GM18861 (cell line): ENCODE data around the gene SDS.
"Not testable (repeated sequence)": the region's sequence is repeated elsewhere in the genome, so short reads cannot be mapped to it uniquely, and the experiment has no call there.

Experiments used
- ATAC-seq: cut with Tn5 transposase; IDR thresholded peaks from one replicate; pipeline ENCODE4 v1.9.1; 2021; ENCODE audit not compliant: unreplicated experiment

Gene SDS

DNA sequence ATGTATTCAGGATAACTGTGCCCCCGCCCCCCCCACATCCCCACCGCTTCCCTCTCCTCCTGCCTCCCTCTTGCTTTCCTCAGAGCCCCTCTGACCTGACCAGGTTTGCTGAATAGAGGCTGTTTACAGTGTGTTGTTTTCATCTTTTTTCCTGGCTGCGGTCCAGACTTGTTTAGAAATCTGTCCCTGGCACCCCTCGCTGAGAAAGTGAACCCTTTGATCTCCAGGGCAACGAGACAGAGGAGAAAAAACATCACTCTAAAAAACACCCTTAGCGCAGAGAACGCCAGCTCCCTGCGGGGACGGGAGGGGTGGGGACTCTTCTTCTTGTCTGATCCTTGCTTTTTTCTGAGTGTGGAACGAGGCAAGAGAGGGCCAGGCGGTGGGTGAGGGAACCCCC is 22.5 kb downstream of the SDS start:
- ATAC-seq, result no peak

DNA sequence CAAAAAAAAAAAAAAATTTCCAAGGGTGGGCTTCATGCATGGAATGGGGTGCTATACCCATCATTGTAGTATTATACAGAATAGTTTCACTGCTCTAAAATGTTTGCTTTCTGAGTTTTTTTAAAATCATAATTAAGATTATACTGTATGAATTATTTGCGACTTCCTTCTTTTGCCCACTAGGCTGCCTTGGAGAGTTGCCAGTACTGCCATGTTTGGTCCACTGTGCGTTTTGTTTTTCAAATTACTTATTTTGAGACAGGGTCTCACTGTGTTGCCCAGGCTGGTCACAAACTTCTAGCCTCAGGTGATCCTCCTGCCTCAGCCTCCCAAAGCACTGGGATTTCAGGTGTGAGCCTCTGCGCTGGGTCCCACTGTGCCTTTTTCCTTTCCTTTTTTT is 25.4 kb downstream of the SDS start:
- no peak for ATAC-seq

DNA sequence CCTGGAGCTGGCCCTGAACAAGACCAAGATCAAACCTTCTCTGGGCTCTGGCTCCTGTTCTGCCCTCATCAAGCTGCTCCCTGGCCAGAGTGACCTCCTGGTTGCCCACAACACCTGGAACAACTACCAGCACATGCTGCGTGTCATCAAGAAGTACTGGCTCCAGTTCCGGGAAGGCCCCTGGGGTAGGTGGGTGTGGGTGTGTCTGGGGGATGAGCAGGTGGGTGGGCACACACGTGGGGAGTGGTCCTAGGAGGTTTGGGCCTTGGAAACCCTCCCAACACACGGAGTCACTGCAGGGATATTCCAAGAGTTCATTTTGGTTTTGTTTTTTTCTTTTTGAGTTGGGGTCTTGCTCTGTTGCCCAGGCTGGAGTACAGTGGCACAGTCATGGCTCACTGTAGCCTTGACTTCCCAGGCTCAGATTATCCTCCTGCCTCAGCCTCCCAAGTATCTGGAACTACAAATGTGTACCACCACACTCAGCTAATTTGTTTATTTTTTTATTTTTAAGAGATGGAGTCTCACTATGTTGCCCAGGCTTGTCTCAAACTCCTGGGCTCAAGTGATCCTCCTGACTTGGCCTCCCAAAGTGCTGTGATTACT is 28.8 kb downstream of the SDS start:
- ATAC-seq, result no peak

GRCh38 chr12:113373969-113374368 is 29.7 kb downstream of the SDS start:
- no peak for ATAC-seq

- ATAC-seq, result no peak
Observed at GRCh38 chr12:113373440-113373839, 30.2 kb downstream of the SDS start.

DNA sequence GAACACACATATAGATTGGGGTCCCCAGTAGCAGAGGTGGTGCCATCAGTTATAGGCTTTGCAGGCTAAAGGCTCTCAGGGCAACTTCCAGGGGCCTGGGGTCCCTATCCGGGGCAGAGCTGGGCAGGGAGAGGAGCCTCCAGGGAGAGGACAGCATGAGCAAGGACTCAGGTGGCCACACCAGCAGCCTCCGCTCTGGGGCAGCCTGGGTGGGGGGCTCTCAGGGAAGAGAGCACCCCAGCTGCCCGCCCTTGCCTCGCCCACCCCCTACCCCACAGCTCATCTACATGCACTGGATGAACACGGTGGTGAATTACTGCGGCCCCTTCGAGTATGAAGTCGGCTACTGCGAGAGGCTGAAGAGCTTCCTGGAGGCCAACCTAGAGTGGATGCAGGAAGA is 31.3 kb downstream of the SDS start:
- ATAC-seq, result no peak

DNA sequence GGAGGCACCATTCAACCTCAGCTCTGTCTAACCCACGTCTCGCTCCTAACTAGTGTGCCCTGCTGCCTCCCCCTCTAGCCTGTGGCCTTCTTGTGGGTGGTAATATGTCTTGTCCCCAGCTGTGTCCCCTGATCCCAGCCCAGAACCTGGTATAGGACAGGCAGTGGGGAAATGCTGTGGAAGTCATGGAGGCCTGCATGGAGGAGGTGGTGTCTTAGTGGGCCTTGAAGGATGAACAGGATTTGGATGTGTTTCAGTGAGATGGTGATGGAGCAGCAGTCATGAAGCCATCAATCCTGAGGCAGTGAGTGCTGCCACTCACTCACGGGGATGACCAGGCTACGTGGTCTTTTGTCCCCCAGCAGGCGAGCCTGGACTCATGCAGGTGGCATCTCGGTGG is 31.9 kb downstream of the SDS start:
- ATAC-seq, result no peak

DNA sequence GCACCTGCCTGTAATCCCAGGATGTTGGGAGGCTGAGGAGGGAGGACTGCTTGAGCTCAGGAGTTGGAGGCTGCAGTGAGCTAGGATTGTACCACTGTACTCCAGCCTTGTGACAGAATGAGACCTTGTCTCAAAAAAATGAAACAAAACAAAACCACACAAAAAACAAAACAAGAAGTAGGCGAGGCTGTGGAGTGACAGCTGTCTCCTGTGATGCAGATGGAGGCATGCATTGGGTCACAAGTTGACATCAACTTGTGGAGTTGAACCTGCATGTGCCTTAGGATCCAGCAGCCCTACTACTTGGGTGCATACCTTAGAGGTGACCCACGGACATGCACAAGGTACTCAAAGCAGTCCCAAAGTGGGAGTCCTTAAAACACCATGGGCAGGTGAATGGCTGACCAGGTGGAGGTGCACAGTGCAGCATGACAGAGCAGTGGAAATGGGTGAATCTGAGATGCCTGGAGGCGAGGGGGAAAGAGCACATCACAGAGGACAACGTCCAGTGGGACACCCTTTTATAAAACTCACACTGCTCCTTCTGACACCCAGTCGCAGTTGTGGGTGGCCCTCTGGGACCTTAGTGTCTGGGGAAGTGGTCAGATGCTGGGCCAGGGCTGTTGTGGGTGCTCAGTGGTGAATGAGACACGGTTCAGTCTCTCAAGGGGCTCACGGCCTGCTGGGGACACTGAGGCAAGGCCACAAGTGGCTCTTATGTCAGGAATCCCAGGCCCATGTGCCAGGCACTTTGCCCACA is 32.6 kb downstream of the SDS start:
- no peak for ATAC-seq

DNA sequence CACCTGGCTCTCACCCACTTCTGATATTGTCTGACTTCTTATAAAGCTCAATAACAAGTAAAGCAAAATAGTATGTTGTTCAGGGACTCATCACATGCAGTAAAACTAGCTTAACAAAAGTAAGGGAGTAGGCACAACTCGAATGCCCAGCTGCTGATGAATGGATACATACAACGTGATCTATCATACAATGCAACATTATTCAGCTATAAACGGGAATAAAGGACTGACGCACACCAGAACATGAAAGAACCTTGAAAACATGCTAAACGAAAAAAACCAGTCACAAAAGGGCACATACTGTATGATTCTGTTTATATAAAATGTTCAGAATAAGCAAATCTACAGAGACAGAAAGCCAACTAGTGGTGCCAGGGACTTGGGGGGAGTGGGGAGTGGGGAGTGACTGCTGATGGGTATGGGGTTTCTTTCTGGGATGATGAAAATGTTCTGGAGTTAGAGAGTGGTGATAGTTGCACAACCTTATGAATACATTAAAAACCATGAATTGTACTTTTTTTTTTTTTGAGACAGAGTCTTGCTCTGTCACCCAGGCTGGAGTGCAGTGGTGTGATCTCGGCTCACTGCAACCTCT is 34.2 kb downstream of the SDS start:
- no peak for ATAC-seq

GRCh38 chr12:113368331-113368730 is 35.4 kb downstream of the SDS start:
- ATAC-seq, result no peak

GRCh38 chr12:113366827-113367226 is 36.9 kb downstream of the SDS start:
- no peak for ATAC-seq

GRCh38 chr12:113365639-113366395 is 37.9 kb downstream of the SDS start:
- ATAC-seq, result no peak

GRCh38 chr12:113364698-113365097 is 39.0 kb downstream of the SDS start:
- ATAC-seq, result no peak

- no peak for ATAC-seq
Observed at GRCh38 chr12:113361574-113362370, 41.9 kb downstream of the SDS start.

GRCh38 chr12:113359939-113360748 is 43.5 kb downstream of the SDS start:
- ATAC-seq, result no peak

- no peak for ATAC-seq
Observed at GRCh38 chr12:113359133-113359938, 44.4 kb downstream of the SDS start.

GRCh38 chr12:113358381-113359132 is 45.1 kb downstream of the SDS start, which contains the start of gene PLBD2:
Gene PLBD2 (plus strand): TSS chr12:113358587. CDS start chr12:113358601, 14 bp downstream.
- ATAC-seq, result peak; percentile 79

GRCh38 chr12:113354192-113354591 is 49.5 kb downstream of the SDS start:
- not testable (repeated sequence) for ATAC-seq
